ENCODE data around the gene KRT25.
"Not testable (repeated sequence)": the region's sequence is repeated elsewhere in the genome, so short reads cannot be mapped to it uniquely, and the experiment has no call there.

Gene KRT25

DNA sequence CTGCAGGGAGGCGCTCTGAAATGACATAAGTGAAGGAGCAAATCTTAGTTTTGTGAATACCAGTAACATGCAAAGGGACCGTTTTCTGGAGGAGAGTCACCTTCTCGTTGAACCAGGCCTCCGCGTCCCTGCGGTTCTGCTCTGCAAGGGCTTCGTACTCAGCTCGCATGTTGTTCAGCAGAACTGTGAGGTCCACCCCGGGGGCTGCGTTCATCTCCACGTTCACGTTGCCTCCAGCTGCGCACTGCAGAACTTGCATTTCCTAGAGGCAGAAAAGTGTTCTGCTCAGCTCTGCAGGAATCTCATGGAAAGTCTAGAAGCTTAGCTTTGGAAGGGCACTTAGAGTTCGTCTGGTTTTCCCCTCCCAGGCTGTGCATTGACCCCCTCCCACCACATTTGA is 4.1 kb downstream of the KRT25 start:
- DNase-seq, result no peak

DNA sequence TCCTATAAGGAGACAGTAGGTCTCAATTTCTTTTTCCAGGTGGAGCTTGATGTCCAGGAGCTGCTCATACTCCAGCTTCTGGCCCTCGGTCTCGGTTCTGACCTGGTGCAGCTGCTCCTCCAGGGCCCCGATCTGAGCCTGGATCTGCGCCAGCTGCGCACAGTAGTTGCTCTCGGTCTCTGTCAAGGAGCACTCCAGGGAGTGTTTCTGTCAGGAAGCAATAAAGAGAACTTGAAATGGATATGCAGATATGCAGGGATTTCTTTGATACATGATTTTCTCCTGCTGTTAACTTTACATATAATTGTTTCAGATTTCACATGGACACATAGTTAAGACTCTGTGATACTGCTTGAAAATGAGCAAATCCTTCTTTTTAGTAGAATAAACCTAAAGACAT is 4.7 kb downstream of the KRT25 start:
- no peak for DNase-seq

DNA sequence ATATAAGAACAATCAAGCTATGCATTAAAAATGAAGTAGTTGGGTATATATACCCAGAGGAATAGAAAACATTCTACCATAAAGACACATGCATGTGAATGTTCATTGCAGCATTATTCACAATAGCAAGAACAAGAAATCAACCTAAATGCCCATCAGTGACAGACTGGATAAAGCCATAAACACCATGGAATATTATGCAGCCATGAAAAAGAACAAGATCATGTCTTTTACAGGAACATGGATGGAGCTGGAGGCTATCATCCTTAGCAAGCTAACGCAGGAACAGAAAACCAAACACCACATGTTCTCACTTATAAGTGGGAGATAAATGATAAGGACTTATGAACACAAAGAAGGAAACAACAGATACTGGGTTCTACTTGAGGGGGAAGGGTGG is 6.5 kb downstream of the KRT25 start:
- DNase-seq, result not testable (repeated sequence)

DNA sequence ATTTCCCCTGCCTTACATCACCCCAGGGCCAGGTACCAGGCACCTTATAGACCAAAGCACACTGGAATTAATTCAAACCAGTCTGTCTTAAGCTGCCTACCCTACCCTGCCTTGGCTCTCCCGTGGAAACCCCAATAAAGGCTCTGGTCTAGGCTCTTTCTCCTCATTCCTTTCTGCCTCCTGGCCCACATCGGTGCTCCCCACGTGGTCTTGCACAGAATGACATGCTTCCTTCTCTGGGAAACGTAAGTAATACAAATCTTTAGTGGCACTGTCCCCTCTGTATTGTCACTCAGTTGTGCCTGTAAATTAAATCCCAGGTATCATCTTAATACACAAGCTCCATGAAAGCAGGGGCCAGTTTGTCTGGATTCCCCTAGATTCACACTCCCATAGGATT is 16.6 kb downstream of the KRT25 start:
- DNase-seq, result no peak

DNA sequence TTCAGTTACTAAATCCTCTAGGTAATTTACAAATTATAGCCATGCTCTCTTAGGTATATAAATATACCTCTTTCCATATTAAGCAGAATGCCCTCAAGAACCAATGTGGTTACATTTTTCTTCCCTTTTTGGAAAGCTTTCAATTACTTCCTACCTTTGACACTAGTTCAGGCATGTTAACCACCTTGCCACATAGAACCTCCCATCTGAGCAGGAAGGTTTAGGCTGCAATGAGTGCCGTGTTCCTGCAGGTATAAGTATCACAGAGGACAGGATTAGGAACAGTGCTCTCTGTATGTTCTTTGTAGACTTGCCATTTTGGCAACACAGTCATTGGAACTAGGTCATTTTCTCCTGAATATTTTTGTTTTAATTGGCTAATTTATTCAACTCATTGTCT is 20.1 kb downstream of the KRT25 start:
- no peak for DNase-seq

DNA sequence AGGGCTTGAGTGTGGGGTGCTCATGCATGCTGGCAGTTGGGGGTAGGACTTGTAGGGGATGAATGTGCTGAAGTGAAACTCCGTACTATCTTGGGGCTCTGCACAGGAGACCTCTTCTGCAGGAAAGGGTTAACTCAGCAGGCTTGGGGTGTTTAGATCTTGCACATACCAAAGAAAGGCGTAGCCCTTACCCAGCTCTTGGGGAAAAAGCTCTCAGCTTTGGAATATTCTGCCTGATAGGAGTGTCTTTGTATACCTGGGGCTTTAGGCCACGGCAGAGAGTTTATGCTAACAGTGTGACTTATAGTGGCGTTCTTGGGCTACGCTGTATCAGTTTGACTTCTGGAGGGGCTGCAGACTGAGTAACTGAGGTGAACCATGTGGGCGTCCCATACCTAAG is 21.1 kb downstream of the KRT25 start:
- no peak for DNase-seq

DNA sequence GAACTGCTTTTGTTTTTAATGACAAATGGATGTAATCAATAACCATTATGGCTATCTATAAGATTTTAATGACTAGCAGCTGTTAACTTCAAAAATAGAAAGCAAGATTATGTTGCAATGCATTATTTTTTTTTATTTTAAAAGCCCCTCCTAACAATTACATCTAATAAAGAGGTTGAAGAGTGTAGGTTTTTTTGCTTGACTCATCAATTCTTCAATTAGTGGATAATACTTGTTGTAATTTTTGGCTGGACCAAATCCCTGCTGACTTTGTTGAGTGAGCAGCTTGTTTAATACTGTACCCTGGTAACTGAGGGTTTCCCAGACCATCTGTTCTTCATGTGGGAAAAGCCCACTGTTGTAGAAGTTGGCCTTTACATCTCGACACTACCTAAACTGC is 24.2 kb downstream of the KRT25 start:
- DNase-seq, result no peak

DNA sequence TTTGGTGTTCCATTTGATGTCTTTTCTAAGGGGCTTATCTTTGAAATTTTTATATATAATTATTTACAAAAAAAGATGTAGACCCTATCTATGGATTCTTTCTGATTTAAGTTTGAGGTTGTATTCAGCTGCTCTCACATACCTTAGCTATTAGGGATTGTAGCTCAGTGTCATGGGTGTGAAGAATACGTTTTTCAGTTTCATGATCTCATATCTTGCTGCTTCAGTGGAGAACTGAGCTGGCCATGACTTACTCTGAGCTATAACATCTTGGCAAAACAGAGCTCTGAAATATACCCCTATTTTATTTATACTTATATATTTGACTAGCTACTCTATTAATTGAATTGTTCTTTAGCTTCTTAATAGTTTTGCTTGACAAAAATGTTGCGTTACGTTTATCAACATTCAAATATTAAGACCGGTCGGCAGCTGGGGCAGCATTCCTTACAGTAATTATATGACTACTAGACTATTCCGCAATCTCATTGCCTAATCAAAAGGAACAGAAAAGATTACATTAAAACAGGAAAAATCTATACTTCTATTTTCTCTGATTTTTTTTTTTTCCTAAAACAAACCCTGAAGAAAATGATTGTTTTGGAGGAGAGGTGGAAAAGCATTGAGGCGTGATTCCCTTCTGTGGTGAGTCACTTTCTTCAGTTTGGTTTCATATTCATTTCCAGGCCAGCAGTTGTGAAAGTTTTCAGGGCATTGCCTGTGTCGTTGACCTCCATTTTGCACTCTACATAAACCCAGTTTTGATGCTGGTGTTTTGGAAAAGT is 27.5 kb downstream of the KRT25 start:
- peak; percentile 25 for DNase-seq

DNA sequence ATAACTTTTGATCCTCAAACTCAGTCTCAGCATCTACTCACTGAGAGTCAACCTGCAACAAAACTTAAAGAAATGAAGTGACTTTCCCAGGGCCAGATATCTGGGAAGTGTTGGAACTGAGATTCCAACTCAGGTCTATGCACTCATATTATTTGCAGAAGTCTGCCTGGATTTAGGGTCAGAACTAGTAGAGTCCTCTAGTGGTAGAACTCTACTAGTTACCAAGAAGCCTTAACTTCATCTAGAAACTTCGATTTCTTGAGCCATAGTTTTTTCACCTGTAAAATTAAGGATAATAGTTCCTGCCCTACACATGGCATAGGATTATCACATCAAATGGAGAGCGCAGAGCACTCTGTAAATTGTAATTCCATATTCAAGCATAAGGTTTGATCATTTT is 28.2 kb downstream of the KRT25 start:
- DNase-seq, result no peak

DNA sequence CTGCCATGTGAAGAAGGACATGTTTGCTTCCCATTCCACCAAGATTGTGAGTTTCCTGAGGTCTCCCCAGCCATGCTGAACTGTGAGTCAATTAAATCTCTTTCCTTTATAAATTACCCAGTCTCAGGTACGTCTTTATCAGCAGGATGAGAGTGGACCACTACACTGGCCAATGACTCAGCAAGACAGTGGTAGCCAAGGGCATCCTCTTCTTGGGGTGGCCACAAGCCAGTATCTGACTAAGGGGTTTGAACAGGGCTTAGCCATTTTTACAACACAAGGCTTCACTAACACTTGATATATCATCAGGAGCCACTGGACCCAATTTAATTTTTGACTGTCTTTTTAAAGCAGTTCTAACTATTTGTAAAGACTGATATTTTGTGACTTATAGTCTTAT is 30.5 kb downstream of the KRT25 start:
- no peak for DNase-seq

DNA sequence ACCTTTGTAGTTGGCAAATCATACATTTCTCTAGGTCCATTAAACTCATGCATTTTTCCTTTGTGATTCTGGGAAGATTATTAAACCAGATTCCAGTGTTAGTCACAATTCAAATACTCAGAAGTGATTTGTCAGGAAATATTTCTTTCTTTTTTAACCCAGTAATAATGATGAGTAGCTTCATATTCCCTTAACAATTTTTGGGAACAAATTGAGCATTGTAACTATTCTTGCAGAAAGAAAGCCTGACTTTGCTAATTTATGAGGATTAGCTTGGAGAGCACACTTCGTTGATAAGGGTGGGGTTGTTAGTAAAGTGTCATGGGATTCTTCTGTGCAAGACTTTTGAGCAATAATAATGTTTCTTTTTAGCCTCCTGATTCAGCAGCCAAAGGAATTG is 32.9 kb downstream of the KRT25 start:
- no peak for DNase-seq

DNA sequence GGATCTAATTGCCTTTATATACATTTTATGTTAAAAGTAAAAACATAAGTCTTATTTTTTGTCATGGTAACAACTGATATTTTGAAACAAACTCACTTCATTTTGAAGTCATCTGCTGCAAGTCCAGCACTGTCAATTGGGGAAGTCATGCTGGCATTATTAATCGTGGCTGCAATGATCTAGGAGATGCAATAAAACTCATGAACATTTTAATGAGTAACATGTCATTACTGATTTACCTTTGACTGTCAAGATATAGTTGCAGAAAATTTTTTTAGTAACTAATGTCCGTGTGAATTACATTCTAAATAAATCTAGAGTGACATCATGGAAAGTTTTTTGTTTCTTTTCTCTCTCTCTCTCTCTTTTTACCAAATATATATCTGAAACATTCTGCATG is 34.2 kb downstream of the KRT25 start:
- no peak for DNase-seq

DNA sequence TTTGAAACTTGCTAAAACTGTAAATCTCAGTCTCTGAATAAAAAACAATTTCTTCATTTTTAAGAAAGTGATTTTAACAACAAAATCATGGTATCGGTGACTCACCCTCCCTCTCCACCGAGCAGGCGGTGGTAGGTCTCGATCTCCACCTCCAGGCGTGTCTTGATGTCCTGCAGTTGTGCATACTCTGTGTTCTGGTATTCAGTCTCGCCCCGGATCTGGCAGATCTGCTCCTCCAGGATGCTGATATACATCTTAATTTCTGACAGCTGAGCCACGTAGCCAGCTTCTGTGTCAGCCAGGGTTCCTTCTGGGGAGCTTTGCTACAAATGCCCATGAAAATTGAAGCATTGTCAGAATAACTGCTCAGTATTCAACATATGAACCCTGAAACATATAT is 36.2 kb downstream of the KRT25 start:
- DNase-seq, result peak; percentile 13

DNA sequence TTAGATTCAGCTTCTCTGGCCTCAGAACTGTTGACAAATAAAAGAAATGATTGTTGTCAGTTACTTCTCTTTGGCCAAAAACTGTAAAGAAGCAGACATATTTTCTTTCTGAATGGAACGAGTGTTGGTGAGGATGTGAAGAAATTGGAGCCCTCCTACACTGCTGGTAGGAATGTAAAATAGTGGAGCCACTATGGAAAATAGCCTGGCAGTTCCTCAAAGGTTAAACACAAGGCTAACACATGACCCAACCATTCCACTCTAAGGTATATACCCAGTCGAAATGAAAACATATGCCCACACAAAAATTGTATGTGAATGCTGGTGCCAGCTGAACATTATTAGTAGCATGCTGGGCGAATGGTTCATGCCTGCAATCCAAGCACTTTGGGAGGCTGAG is 37.4 kb downstream of the KRT25 start:
- DNase-seq, result no peak

DNA sequence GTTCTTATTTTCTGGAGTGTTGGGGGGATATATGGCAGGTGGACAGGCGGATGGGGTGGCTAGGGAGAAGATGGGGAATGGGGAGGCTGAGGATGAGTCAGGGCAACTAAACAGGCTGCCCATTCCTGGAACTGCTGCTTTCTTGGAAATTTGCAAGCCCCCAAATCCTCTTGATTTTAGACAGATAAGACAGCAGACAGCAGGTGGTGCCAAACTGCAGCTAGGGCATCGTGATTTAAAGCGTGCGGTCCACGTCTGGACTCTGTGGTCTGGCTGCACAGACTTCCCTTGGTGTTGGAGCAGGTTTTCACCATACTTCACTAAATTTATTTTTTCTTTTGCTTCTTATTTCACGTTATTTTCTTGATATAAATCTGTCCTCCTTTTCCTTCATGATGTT is 40.7 kb downstream of the KRT25 start:
- no peak for DNase-seq

DNA sequence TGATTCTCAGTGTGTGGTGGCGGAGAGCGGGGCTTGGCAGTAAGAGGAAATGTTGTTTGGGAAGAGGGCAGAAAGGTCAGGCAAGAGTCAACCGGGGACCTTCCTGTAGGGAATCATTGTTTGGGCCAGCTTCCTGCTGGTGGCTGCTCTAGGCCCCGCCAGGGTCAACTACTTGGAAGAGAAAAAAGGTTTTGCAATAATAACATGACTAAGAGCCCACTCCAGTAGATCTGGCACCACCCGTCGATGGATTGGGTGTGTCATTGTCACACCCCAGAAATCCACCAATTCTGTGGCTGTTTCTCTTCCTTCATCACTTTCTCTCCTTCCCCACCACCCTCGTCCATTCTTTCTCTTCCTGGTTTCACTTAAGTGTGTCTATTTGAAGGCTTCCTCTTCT is 47.4 kb downstream of the KRT25 start:
- DNase-seq, result no peak

DNA sequence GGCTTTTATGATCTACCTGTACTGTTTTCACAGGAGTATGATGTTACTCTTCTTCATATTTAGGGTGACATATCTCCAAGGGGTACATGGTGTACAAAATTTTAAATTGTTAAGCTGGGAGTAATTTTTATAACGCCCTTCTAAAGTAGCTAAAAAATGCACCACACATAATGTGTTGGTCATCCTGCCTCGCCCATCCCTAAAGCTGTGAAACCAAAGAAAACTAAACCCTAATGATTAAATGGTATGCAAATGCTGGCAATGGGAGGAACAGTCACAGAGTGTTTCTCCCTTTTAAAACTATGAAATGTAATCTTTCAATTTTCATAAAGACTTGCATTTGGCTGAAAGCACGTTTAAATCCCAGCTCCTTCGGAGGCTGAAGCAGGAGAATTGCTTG is 49.5 kb downstream of the KRT25 start:
- no peak for DNase-seq

DNA sequence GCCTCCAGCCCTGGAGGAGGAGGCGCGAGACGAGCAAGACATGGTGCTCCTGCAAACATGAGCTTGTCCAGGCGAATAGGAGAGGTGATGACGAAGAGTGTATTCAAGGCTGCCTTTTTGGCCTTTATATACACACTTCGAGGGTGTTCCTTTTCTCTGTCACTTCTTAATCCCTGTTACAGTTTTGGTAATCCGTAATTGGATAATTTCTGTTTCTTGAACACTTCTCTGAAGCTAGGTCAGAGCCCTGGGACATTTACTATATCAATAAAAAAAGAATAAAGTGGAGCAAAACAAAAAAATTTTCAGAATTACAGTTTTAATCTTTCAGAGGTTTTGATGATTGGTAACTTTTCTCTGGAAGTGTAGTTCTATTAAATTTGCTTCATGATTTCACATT is 51.5 kb downstream of the KRT25 start, which contains the start of gene KRT24:
Gene KRT24 (minus strand): TSS at position 101 of the 400 bp plus-strand sequence. CDS start 59 bp downstream, at position 42.
- no peak for DNase-seq

DNA sequence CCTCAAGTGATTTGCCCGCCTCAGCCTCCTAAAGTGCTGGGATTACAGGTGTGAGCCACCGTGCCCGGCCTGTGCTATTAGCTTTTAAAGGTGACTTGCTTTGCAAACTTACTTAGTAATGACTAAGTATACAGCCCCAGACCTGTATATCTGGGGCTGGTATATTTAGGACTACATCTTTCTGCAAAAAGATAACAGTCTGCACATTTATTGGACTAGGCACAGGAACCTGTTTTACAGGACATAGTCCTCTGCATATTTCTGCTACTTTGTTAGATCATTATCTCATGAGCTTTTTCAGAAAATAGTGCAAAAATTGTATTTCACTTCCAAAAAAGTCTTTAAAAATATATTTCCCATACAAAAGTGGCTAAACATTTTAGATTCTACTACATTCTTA is 52.9 kb downstream of the KRT25 start:
- DNase-seq, result no peak

DNA sequence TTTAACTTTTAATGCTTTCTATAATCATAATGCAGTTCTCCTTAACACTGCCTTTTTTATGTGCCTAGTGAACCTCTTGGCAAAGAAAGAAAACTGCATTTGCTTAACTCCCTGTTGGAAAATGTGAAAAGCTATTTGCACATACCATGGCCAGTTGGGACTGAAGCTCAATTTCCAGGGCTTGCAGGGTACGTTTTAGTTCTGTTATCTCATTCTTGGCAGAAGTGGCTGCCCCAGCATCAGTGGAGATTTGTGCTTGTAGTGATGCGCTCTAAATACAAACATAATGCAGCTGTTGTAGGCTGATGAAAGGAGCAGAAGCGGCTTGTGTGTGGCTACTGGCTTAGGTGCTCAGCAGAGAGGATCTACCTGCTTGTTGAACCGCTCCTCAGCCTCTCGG is 55.3 kb downstream of the KRT25 start:
- no peak for DNase-seq

DNA sequence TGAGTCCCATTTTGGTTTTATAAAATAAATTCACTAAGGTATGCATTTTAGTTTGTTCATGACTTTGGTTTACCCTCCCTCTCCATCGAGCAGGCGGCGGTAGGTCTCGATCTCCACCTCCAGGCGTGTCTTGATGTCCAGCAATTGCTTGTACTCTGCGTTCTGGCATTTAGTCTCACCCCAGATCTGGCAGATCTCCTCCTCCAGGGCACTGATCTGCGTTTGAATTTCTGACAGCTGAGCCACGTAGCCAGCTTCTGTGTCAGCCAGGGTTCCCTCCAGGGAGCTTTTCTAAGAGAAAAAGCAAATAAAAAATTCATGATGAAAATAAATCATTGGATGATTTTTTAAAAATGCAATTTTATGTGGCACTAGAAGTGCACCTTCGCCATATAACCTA is 55.8 kb downstream of the KRT25 start:
- no peak for DNase-seq
